ENCODE measurements around the gene TMPRSS7.

The TMPRSS7 gene

DNA sequence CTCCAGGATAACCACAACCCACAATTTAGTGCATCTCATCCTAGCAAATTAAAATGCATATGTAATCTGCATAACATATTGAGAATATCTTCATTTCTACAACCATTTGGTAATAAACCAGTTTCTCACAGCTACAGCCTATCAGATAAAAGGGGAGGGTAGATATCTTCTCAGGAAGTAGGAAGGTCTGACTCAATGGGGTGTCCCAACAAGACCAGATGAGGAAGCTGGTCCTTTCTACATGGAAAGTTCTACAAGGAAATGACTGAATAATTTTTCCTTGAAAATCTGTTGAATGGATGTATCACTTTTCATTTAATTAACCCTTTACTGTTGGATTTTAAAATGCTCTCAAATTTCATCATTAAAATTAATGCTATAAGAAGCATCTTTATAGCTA, 17.4 kb upstream of the TMPRSS7 start:
- H3K9me2 ChIP-seq (replicated peaks; ENCODE audit: insufficient read depth, low read length): no peaks in the 10 kb centered on the region
- H3K27me3 ChIP-seq (ENCODE audit: low read length): no peaks in the 10 kb centered on the region
- no peak overlapping the region for H3K4me3 ChIP-seq (ENCODE audit: insufficient read depth, low read length, poor library complexity, severe bottlenecking)
- no peaks in the 10 kb centered on the region for H3K79me2 ChIP-seq (ENCODE audit: insufficient read depth, low read length)
- no peaks in the 10 kb centered on the region for H3K9me3 ChIP-seq (ENCODE audit: insufficient read depth, low read length)
- H3K36me3 ChIP-seq (ENCODE audit: low read length): no peaks in the 10 kb centered on the region
- no peak overlapping the region for H3K27ac ChIP-seq (ENCODE audit: low read depth, low read length)
- H3F3A ChIP-seq (ENCODE audit: insufficient read depth): no peaks in the 10 kb centered on the region
- no peak overlapping the region for H3K9ac ChIP-seq (ENCODE audit: low read length)
- no peak overlapping the region for H2AFZ ChIP-seq (ENCODE audit: low read depth, low read length, severe bottlenecking)
- H3K4me2 ChIP-seq (ENCODE audit: low read depth, low read length, poor library complexity, severe bottlenecking): no peak overlapping the region
- H4K20me1 ChIP-seq (ENCODE audit: low read depth, low read length): no peaks in the 10 kb centered on the region
- TF ChIP-seq, protein P1, sequence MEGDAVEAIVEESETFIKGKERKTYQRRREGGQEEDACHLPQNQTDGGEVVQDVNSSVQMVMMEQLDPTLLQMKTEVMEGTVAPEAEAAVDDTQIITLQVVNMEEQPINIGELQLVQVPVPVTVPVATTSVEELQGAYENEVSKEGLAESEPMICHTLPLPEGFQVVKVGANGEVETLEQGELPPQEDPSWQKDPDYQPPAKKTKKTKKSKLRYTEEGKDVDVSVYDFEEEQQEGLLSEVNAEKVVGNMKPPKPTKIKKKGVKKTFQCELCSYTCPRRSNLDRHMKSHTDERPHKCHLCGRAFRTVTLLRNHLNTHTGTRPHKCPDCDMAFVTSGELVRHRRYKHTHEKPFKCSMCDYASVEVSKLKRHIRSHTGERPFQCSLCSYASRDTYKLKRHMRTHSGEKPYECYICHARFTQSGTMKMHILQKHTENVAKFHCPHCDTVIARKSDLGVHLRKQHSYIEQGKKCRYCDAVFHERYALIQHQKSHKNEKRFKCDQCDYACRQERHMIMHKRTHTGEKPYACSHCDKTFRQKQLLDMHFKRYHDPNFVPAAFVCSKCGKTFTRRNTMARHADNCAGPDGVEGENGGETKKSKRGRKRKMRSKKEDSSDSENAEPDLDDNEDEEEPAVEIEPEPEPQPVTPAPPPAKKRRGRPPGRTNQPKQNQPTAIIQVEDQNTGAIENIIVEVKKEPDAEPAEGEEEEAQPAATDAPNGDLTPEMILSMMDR (IDR thresholded peaks at IDR 0.05; ENCODE audit: insufficient read depth, low read length, poor library complexity, severe bottlenecking): no peak
- no peak for TF ChIP-seq EZH2phosphoT487 (conservative IDR thresholded peaks at IDR 0.05; ENCODE audit: low read length)

DNA sequence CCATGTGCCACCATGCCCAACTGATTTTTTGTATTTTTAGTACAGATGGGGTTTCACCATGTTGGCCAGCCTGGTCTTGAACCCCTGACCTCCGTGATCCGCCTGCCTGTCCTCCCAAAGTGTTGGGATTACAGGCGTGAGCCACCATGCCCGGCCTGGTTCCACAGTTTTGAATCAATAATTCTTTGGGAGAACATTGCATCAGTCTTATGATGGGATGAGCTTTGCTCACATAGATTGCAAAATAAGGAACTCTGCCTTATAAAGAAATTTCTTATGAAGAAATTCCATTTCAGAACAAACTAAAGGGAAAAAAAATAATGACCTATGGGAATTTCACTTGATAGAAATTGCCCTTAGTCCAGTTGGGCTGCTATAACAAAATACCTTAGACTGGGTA, 15.8 kb upstream of the TMPRSS7 start:
- Histone ChIP-seq H3K27me3 (ENCODE audit: low read length) (no peaks in the 10 kb centered on the region), H3K9me3 (ENCODE audit: insufficient read depth, low read length) (no peaks in the 10 kb centered on the region), H3K9ac (ENCODE audit: low read length) (no peak overlapping the region), H3K27ac (ENCODE audit: low read depth, low read length) (no peak overlapping the region), H3K4me2 (ENCODE audit: low read depth, low read length, poor library complexity, severe bottlenecking) (no peak overlapping the region), H3K79me2 (ENCODE audit: insufficient read depth, low read length) (no peaks in the 10 kb centered on the region), H3K4me3 (ENCODE audit: insufficient read depth, low read length, poor library complexity, severe bottlenecking) (no peak overlapping the region), H3F3A (ENCODE audit: insufficient read depth) (no peaks in the 10 kb centered on the region), H2AFZ (ENCODE audit: low read depth, low read length, severe bottlenecking) (no peak overlapping the region), H3K36me3 (ENCODE audit: low read length) (no peaks in the 10 kb centered on the region), H4K20me1 (ENCODE audit: low read depth, low read length) (no peaks in the 10 kb centered on the region), H3K9me2 (replicated peaks; ENCODE audit: insufficient read depth, low read length) (no peaks in the 10 kb centered on the region)
- TF ChIP-seq, protein P1 (IDR thresholded peaks at IDR 0.05; ENCODE audit: insufficient read depth, low read length, poor library complexity, severe bottlenecking): no peak
- TF ChIP-seq EZH2phosphoT487 (conservative IDR thresholded peaks at IDR 0.05; ENCODE audit: low read length): no peak

DNA sequence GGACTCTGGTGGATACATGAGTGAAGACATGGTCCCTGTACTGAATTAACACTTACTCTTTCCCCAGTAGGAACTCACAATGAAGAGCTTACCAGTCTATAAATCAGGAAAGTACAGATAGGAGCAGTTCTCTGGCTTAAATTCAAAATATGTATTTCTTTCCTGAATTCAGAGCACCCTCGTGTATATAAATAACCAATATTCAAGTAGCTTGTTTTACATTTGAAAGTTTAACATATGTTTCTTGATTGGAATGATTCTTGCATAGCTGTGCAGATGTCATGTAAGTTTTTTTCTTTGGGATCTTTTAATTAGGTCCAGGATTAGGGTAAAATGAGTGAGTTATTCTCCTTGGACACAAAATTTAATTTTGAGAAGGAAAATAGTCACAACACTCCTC, 14.8 kb upstream of the TMPRSS7 start:
- H3K27ac ChIP-seq (ENCODE audit: low read depth, low read length): no peak overlapping the region
- no peaks in the 10 kb centered on the region for H3K27me3 ChIP-seq (ENCODE audit: low read length)
- no peak overlapping the region for H3K9ac ChIP-seq (ENCODE audit: low read length)
- H3K36me3 ChIP-seq (ENCODE audit: low read length): no peaks in the 10 kb centered on the region
- no peak overlapping the region for H2AFZ ChIP-seq (ENCODE audit: low read depth, low read length, severe bottlenecking)
- H3F3A ChIP-seq (ENCODE audit: insufficient read depth): no peaks in the 10 kb centered on the region
- H3K4me3 ChIP-seq (ENCODE audit: insufficient read depth, low read length, poor library complexity, severe bottlenecking): no peak overlapping the region
- H3K9me3 ChIP-seq (ENCODE audit: insufficient read depth, low read length): no peaks in the 10 kb centered on the region
- H4K20me1 ChIP-seq (ENCODE audit: low read depth, low read length): no peaks in the 10 kb centered on the region
- no peaks in the 10 kb centered on the region for H3K9me2 ChIP-seq (replicated peaks; ENCODE audit: insufficient read depth, low read length)
- no peak overlapping the region for H3K4me2 ChIP-seq (ENCODE audit: low read depth, low read length, poor library complexity, severe bottlenecking)
- H3K79me2 ChIP-seq (ENCODE audit: insufficient read depth, low read length): no peaks in the 10 kb centered on the region
- TF ChIP-seq, protein P1 (IDR thresholded peaks at IDR 0.05; ENCODE audit: insufficient read depth, low read length, poor library complexity, severe bottlenecking): no peak
- no peak for TF ChIP-seq EZH2phosphoT487 (conservative IDR thresholded peaks at IDR 0.05; ENCODE audit: low read length)

Data from SU-DHL-6 (cell line).